HUES64 (cell line): ENCODE data around the gene CNTN4.

Experiments
- H3K27ac ChIP-seq: 2 replicates; pipeline ENCODE4 v1.7.0; 2013; ENCODE audit warnings: low read depth, low read length, inconsistent platforms
- H3K27me3 ChIP-seq: 2 replicates; pipeline ENCODE4 v1.6.1; 2013; ENCODE audit warnings: mild to moderate bottlenecking, low read length; ENCODE audit not compliant: insufficient read depth
- H3K36me3 ChIP-seq: 2 replicates; pipeline ENCODE4 v1.6.1; 2013; ENCODE audit warnings: mild to moderate bottlenecking, low read length; ENCODE audit not compliant: insufficient read depth
- H3K4me1 ChIP-seq: 2 replicates; pipeline ENCODE4 v1.6.1; 2013; ENCODE audit warnings: mild to moderate bottlenecking, low read length, moderate library complexity; ENCODE audit not compliant: insufficient read depth
- H3K4me3 ChIP-seq: 2 replicates; pipeline ENCODE4 v1.5.1; 2013; ENCODE audit warnings: mild to moderate bottlenecking, low read length, moderate library complexity
- H3K9ac ChIP-seq: 2 replicates; pipeline ENCODE4 v1.6.1; 2013; ENCODE audit warnings: mild to moderate bottlenecking, low read depth, low read length
- H3K9me3 ChIP-seq: 2 replicates; pipeline ENCODE4 v1.6.1; 2013; ENCODE audit warnings: low read depth, low read length; ENCODE audit not compliant: insufficient read depth
- WGBS: fragments of 150-250, 120-280 bp; methylation state at CpG from one replicate; pipeline ENCODE4 v1.1.7; 2013; ENCODE audit warnings: missing lambda C conversion rate; 5-methylcytosine and 5-hydroxymethylcytosine counted together

CNTN4 gene

DNA sequence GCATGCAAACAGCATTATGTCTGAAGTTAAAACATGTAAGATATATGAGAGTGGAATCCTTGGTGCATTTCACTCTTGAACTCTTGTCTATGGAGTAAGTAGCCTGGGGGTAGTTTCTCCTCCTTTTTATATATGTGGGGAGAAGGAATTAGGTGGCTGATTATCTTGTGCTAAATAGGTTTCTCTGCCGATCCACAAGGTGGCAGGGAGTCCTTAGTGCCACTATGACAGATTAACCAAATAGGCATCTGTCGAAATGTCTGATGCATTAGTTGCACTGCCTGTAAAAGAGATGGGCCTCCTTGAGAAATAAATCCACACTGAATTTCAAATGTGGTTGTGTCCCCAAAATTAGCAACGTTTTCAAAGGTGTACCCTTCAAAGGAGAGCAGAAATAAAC is 170.1 kb downstream of the CNTN4 start:
- H3K27ac ChIP-seq: no peak overlapping the region
- no peak overlapping the region for H3K4me3 ChIP-seq
- no peak overlapping the region for H3K9ac ChIP-seq
- H3K36me3 ChIP-seq: no peaks in the 10 kb centered on the region
- no peaks in the 10 kb centered on the region for H3K9me3 ChIP-seq
- no peaks in the 10 kb centered on the region for H3K27me3 ChIP-seq
- 77% methylated on average over 3 of the region's 3 CpGs for WGBS
- H3K4me1 ChIP-seq: no peaks in the 10 kb centered on the region

DNA sequence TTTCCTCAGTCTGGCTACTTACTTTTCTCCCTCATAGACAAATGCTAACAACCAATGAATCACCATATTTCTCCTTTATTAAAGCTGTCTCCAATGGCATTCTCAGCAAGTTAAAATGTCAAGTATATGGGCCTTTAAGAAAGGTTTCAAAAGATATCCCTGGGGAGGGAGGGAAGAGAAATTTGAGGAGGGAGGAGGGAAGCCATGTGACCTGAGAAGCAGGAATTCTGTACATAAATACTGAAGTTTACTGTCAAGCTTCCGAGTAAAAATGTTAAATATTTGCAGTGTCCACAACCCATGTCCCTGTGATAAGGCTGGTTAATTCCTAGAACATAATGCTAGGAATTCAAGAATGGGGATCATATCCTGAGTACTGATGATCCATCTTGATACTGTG is 175.9 kb downstream of the CNTN4 start:
- peaks cover 12% of the 10 kb centered on the region; the same call in 1 of the 2 replicates for H3K4me1 ChIP-seq
- no peak overlapping the region for H3K27ac ChIP-seq
- no peaks in the 10 kb centered on the region for H3K36me3 ChIP-seq
- no peaks in the 10 kb centered on the region for H3K27me3 ChIP-seq
- no peak overlapping the region for H3K4me3 ChIP-seq
- H3K9me3 ChIP-seq: no peaks in the 10 kb centered on the region
- no peak overlapping the region for H3K9ac ChIP-seq
- WGBS: 100% methylated on average over 1 of the region's 1 CpG

DNA sequence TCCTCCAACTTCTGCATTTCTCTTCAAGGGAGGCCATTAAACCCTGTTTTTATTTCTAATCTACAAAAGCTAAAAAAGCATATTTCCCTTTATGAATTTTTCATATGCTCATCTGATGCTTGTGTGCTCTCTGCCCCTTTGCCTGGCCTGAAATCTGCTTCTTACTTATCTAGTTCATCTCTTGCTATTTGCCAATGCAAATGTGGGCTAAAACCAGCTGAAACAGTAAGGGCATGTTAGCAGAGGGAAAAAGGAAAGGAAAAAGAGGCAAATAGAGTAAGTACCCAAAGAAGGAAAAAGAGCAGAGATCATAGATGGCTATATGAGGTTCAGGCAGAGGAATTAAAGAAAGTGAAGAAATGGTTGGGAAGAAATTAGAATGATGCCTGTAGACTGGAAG is 185.2 kb downstream of the CNTN4 start:
- no peaks in the 10 kb centered on the region for H3K36me3 ChIP-seq
- H3K27me3 ChIP-seq: no peaks in the 10 kb centered on the region
- no peak overlapping the region for H3K4me3 ChIP-seq
- no peaks in the 10 kb centered on the region for H3K4me1 ChIP-seq
- no peak overlapping the region for H3K27ac ChIP-seq
- no peaks in the 10 kb centered on the region for H3K9me3 ChIP-seq
- H3K9ac ChIP-seq: no peak overlapping the region

DNA sequence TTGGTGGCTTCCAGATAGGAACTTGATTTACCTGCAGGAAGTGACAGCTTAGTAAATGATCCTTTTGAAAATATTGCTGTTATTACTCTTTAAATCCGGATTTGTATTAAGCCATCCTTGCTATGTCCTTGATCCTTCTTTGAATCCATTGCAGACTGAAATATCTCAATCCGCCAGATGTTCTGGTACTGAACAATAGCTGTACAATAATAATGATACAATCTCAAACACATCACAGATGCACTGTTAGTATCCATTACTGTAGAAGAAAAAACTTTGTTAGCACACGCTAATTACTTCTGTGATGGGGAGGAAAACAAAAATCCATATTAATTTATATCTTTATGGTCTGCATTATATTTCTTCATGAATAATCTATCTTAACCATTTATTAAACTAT is 202.3 kb downstream of the CNTN4 start:
- Histone ChIP-seq H3K27me3 (no peaks in the 10 kb centered on the region), H3K27ac (no peak overlapping the region), H3K4me3 (no peak overlapping the region), H3K9me3 (no peaks in the 10 kb centered on the region), H3K4me1 (peaks cover 17% of the 10 kb centered on the region), H3K36me3 (no peaks in the 10 kb centered on the region), H3K9ac (no peak overlapping the region)
- WGBS: 94% methylated on average over 2 of the region's 3 CpGs

DNA sequence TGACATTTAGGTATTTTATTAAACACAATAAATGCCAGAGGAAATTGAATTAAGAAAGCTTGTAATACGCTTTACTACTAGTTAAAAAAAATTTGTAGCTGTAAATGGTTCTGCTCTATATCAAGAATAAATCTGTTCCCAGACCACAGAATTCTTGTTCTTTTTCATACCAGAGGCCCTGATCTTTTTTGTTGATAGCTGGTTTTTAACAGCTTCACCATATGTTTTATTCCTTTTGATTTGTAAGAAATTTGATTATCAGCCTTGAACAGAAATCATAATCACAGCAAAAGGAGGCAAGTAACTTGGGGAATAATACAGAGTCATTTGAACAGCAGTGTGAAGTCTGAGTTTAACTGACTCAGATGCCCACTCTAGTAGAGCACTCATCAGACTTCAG is 202.7 kb downstream of the CNTN4 start:
- Histone ChIP-seq H3K9ac (no peak overlapping the region), H3K4me3 (no peak overlapping the region), H3K36me3 (no peaks in the 10 kb centered on the region), H3K9me3 (no peaks in the 10 kb centered on the region), H3K27ac (no peak overlapping the region), H3K27me3 (no peaks in the 10 kb centered on the region), H3K4me1 (peaks cover 17% of the 10 kb centered on the region)
- WGBS: no CpG with 5 or more reads among the region's 1 CpG

DNA sequence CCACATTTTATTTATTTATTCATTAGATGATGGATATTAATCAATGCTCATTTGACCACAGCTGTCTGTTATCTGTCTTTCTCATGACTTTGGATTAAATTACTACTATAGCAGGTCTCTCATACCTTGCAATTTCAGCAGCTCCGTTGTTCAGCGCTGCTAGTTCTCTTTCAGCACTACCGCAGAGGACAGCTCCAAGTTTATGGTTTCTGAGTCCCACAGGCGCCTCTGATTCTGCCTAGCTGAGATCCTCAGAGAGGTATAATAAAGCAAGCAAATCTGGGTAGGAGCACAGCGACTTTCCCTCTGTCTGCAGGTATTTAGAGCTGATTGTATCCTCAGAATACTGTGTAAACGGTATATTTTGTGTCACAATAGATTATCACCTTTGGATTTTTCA is 204.9 kb downstream of the CNTN4 start:
- WGBS: 34% methylated on average over 6 of the region's 6 CpGs

DNA sequence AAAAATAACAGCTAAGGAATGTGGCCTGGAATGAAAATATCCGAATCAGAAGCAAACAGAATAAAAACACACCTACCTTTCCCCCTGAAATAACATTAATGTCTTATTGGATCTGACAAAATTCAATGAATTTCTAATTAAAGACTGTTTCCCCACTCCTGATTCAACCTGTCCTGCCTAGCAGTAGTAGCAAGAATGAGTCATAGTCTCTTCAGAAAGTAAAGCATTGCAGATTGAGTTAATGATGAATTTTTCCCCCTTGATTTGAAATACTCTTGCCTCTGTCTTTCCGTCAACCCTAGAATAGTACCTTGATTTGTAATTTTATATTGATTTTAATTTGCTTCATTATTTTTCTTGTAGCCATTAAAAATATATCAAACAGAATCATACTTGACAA is 212.4 kb downstream of the CNTN4 start:
- no CpG with 5 or more reads among the region's 2 CpGs for WGBS
- H3K36me3 ChIP-seq: no peaks in the 10 kb centered on the region
- no peaks in the 10 kb centered on the region for H3K4me1 ChIP-seq
- no peak overlapping the region for H3K27ac ChIP-seq
- H3K27me3 ChIP-seq: no peaks in the 10 kb centered on the region
- H3K4me3 ChIP-seq: no peak overlapping the region
- H3K9me3 ChIP-seq: peaks cover 4% of the 10 kb centered on the region; the same call in 1 of the 2 replicates
- no peak overlapping the region for H3K9ac ChIP-seq

More for the DNA sequence above, 204.9 kb downstream of the CNTN4 start:
- H3K4me3 ChIP-seq: no peak overlapping the region
- H3K27ac ChIP-seq: no peak overlapping the region
- no peak overlapping the region for H3K9ac ChIP-seq
- peaks cover 4% of the 10 kb centered on the region; the same call in 1 of the 2 replicates for H3K9me3 ChIP-seq
- H3K27me3 ChIP-seq: no peaks in the 10 kb centered on the region
- H3K4me1 ChIP-seq: peaks cover 17% of the 10 kb centered on the region
- no peaks in the 10 kb centered on the region for H3K36me3 ChIP-seq

DNA sequence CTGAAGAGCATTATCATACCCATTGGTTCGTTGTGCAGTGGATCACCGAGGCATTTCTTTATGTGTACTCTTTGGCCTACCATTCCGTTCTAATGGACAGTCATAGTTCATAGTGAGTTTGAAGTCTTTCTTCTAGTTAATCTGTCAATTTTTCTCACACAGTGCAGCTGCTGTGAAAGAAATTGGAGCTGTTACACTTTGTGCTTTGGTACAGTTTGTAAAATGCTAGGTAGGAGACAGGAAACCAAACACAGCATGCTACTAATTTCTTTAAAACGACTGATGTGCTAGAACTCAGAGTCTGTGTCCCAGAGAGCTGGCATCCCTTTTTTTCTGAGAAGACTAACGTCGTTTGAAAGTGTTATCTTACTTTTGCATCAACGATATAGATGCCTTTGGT is 218.9 kb downstream of the CNTN4 start:
- no peaks in the 10 kb centered on the region for H3K36me3 ChIP-seq
- no peaks in the 10 kb centered on the region for H3K9me3 ChIP-seq
- H3K27ac ChIP-seq: no peak overlapping the region
- H3K27me3 ChIP-seq: no peaks in the 10 kb centered on the region
- H3K4me1 ChIP-seq: no peaks in the 10 kb centered on the region
- H3K9ac ChIP-seq: no peak overlapping the region
- no peak overlapping the region for H3K4me3 ChIP-seq
- 77% methylated on average over 7 of the region's 7 CpGs for WGBS

DNA sequence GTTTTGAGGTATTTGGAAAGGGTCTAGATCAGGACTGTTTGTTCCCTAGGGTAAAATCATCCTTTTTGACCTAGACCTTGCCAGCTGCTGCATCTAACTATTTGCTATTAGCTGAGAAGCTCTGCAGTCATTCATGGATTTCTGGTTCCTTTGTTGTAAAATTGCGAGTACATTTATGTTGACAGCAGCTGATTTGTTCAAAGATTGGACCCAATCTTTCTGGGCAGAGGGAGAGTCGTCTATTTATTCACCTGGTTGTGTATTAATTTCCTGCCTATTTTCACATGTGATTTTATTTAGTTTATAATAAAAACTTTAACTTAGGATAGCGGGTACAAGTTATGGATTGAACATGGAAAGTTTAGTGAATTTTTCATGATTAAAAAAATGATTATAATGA is 236.3 kb downstream of the CNTN4 start:
- WGBS: 96% methylated on average over 3 of the region's 3 CpGs
- no peaks in the 10 kb centered on the region for H3K36me3 ChIP-seq
- no peaks in the 10 kb centered on the region for H3K4me1 ChIP-seq
- no peak overlapping the region for H3K27ac ChIP-seq
- no peaks in the 10 kb centered on the region for H3K9me3 ChIP-seq
- no peak overlapping the region for H3K9ac ChIP-seq
- no peaks in the 10 kb centered on the region for H3K27me3 ChIP-seq
- H3K4me3 ChIP-seq: no peak overlapping the region

DNA sequence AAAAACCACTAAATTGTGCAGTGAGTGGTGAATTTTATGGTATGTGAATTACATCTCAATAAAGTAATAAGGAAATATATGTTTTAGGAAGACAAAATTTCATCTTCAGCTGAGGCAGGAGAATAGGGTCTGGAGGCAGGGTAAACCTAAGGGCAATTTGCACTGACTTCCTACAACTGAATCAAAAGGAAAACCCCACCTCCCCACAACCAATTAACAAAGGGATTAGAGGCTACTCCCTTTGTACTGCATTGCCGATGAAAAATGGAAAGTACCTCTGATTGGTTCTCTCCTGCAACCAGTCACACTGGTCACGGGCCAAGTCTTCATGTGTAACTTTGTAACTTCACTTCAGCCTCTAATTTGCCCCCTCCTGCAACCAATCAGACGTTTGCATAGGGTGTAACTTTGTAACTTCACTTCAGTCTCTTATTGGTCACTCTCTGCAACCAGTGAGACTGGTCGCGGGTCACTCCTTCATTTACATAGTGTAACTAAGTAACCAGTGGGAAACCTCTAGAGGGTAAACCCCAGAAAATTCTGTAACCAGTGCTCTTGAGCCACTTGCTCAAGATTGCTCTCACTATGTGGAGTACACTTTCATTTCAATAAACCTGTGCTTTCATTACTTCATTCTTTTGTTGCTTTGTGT is 244.5 kb downstream of the CNTN4 start:
- Histone ChIP-seq H3K4me1 (no peaks in the 10 kb centered on the region), H3K27ac (no peak overlapping the region)

DNA sequence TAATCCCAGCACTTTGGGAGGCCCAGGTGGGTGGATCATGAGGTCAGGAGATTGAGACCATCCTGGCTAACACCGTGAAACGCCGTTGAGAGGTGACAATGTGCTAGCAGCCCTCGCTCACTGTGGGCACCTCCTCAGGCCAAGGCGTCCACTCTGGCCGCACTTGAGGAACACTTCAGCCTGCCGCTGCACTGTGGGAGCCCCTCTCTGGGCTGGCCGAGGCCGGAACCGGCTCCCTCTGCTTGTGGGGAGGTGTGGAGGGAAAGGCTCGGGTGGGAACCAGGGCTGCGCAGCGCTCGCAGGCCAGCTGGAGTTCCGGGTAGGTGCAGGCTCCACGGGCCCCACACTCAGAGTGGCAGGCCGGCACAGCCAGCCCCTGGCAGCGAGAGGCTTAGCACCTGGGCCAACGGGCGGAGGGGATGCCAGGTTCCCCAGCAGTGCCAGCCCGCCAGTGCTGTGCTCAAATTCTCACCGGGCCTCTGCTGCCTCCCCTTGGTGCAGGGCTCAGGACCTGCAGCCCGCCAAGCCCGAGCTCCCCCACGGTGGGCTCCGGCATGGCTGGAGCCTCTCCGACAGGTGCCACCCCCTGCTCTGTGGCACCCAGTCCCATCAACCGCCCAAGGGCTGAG is 253.6 kb downstream of the CNTN4 start:
- no peak overlapping the region for H3K4me3 ChIP-seq
- no peaks in the 10 kb centered on the region for H3K27me3 ChIP-seq
- H3K9ac ChIP-seq: no peak overlapping the region
- WGBS: 94% methylated on average over 28 of the region's 28 CpGs
- H3K4me1 ChIP-seq: peaks cover 29% of the 10 kb centered on the region
- H3K36me3 ChIP-seq: no peaks in the 10 kb centered on the region
- no peak overlapping the region for H3K27ac ChIP-seq
- H3K9me3 ChIP-seq: peaks cover 22% of the 10 kb centered on the region

More for the DNA sequence above, 244.5 kb downstream of the CNTN4 start:
- Histone ChIP-seq H3K27me3 (no peaks in the 10 kb centered on the region), H3K4me3 (no peak overlapping the region), H3K9ac (no peak overlapping the region), H3K9me3 (no peaks in the 10 kb centered on the region), H3K36me3 (no peaks in the 10 kb centered on the region)
- WGBS: 94% methylated on average over 5 of the region's 5 CpGs
